Keratinocyte (primary cell): Measurements from ENCODE around the gene BTBD6. TPM values are rescaled to one million over a fixed set of nuclear protein-coding genes. Genes with fewer than 3 reads are reported as not detected.

Experiments
- DNase-seq: peaks from one replicate; pipeline ENCODE4 v3.0.0-alpha.2; 2011; ENCODE audit warnings: low read depth, missing footprints, low spot score
- FAIRE-seq: peaks from 2 replicates; lab custom pipeline; 2011; peaks lifted over from hg19 to GRCh38; lab: Jason Lieb, UNC
- H2AFZ ChIP-seq: 2 replicates; pipeline ENCODE4 v1.6.0; 2012; ENCODE audit warnings: low read length, control low read depth, inconsistent platforms; ENCODE audit not compliant: control insufficient read depth
- H3K27ac ChIP-seq: 2 replicates; pipeline ENCODE4 v1.5.1; 2011; ENCODE audit warnings: low read length; ENCODE audit not compliant: control insufficient read depth, insufficient read depth
- H3K27me3 ChIP-seq: 3 replicates; pipeline ENCODE4 v1.6.0; 2011; ENCODE audit warnings: low read length; ENCODE audit not compliant: control insufficient read depth, insufficient read depth; ENCODE audit errors: extremely low read depth
- H3K36me3 ChIP-seq, 2 experiments: 2 replicates in 1 of 2; 3 replicates in 1 of 2; pipeline ENCODE4 v1.5.1; 2011; ENCODE audit warnings: low read length in 2 of 2, mild to moderate bottlenecking in 1 of 2; ENCODE audit not compliant: control insufficient read depth in 2 of 2, insufficient read depth in 2 of 2; ENCODE audit errors: extremely low read depth in 1 of 2
- H3K4me1 ChIP-seq: 3 replicates; pipeline ENCODE4 v1.5.1; 2011; ENCODE audit warnings: low read length; ENCODE audit not compliant: control insufficient read depth, insufficient read depth; ENCODE audit errors: extremely low read depth
- H3K4me2 ChIP-seq: 3 replicates; pipeline ENCODE4 v1.6.0; 2011; ENCODE audit warnings: low read depth, low read length; ENCODE audit not compliant: control insufficient read depth, insufficient read depth; ENCODE audit errors: extremely low read depth
- H3K4me3 ChIP-seq, 3 experiments: fragments of 200-600 bp in 1 of 3; sonication (generic) in 1 of 3; 2 replicates in 2 of 3; 3 replicates in 1 of 3; pipeline ENCODE4 v1.5.1; 2011 to 2016; ENCODE audit warnings: low read length in 3 of 3, mild to moderate bottlenecking in 3 of 3, control low read depth in 2 of 3, inconsistent platforms in 1 of 3, low read depth in 1 of 3, mixed read lengths in 1 of 3, mixed run types in 1 of 3, moderate library complexity in 1 of 3; ENCODE audit not compliant: control insufficient read depth in 2 of 3, insufficient read depth in 2 of 3; ENCODE audit errors: extremely low read depth in 1 of 3
- H3K79me2 ChIP-seq: 2 replicates; pipeline ENCODE4 v1.6.0; 2012; ENCODE audit warnings: low read length; ENCODE audit not compliant: control insufficient read depth, insufficient read depth
- H3K9ac ChIP-seq: 3 replicates; pipeline ENCODE4 v1.6.0; 2011; ENCODE audit warnings: low read length; ENCODE audit not compliant: control insufficient read depth, insufficient read depth; ENCODE audit errors: extremely low read depth
- H3K9me1 ChIP-seq: 3 replicates; pipeline ENCODE4 v1.6.0; 2011; ENCODE audit warnings: low read length; ENCODE audit not compliant: control insufficient read depth, insufficient read depth; ENCODE audit errors: extremely low read depth
- H3K9me3 ChIP-seq: 2 replicates; pipeline ENCODE4 v1.5.1; 2012; ENCODE audit warnings: low read depth, low read length; ENCODE audit not compliant: control insufficient read depth
- H4K20me1 ChIP-seq: 3 replicates; pipeline ENCODE4 v1.6.0; 2011; ENCODE audit warnings: low read length; ENCODE audit not compliant: control insufficient read depth, insufficient read depth; ENCODE audit errors: extremely low read depth
- EZH2 ChIP-seq: IDR thresholded peaks from one replicate; pipeline ENCODE4 v1.6.1; 2012; ENCODE audit warnings: inconsistent platforms, mild to moderate bottlenecking, low read length, moderate library complexity
- dilution Hi-C: fragments of 300-500 bp; cut with MboI; formaldehyde crosslinking; loops from one replicate; pipeline ENCODE4 v1.7.0; 2020; ENCODE audit warnings: low sequenced_read_pairs; ENCODE audit not compliant: extremely low pct_ligation_motif_present
- polyA plus RNA-seq, 5 experiments: library from polyadenylated mRNA; depleted of rRNA in 3 of 5; stranded (reverse) in 3 of 5; stranded (forward) in 1 of 5; unstranded in 1 of 5; fragments of >200 nt; gene quantifications; 1 replicate in 1 of 5; 2 replicates in 3 of 5; 3 replicates in 1 of 5; pipeline versions ENCODE4 v1.2.1 to v1.2.3, GENCODE V29; 2011 to 2012; ENCODE audit warnings: missing spikeins in 2 of 5, low read depth in 1 of 5, low replicate concordance in 1 of 5
- TF ChIP-seq, protein P1 (sequence below), 3 experiments: IDR thresholded peaks in 1 of 3; conservative IDR thresholded peaks in 1 of 3; optimal IDR thresholded peaks in 1 of 3; 2 replicates in 2 of 3; 3 replicates in 1 of 3; pipeline versions ENCODE3 to v1.5.1; 2011; ENCODE audit warnings: low read length in 3 of 3, mild to moderate bottlenecking in 3 of 3, moderate library complexity in 2 of 3, control low read depth in 1 of 3, inconsistent platforms in 1 of 3; ENCODE audit not compliant: insufficient read depth in 2 of 3; ENCODE audit errors: extremely low read depth in 1 of 3

BTBD6 gene
- polyA plus RNA-seq, 1 donor (not counting 4 experiments of a cell fraction or from before 2014, with no cell fraction given) = 22.2 TPM

DNA sequence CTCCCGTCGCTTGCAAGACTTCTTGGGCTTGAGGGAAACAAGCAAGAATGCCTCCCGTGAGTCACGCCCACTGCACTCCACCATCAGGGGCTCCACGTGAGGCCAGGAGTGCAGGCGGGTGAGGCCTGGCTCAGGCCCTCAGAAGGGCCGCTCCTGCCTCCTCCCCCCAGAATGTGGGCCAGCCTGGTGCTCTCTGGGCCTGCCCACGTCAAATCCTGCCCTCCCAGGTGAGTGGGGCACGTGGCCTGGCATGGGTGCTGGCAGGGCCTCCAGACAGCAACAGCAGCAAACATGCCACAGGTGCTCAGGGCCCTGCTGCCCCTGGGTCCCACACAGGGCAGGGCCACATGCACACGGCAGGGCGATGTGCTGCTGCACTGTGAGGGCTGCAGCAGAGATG, 30.6 kb upstream of the BTBD6 start:
- Histone ChIP-seq H3K27ac (no peak overlapping the region), H3K9me1 (no peaks in the 10 kb centered on the region), H3K4me2 (no peak overlapping the region), H3K4me1 (no peaks in the 10 kb centered on the region), H3K36me3 (peaks cover 0 to 21% of the 10 kb centered on the region in 2 experiments), H3K4me3 (no peak overlapping the region), H3K27me3 (no peaks in the 10 kb centered on the region), H3K79me2 (no peaks in the 10 kb centered on the region), H4K20me1 (no peaks in the 10 kb centered on the region), H2AFZ (no peak overlapping the region), H3K9ac (no peak overlapping the region), H3K9me3 (no peaks in the 10 kb centered on the region)
- no peak for TF ChIP-seq EZH2
- TF ChIP-seq, protein P1, sequence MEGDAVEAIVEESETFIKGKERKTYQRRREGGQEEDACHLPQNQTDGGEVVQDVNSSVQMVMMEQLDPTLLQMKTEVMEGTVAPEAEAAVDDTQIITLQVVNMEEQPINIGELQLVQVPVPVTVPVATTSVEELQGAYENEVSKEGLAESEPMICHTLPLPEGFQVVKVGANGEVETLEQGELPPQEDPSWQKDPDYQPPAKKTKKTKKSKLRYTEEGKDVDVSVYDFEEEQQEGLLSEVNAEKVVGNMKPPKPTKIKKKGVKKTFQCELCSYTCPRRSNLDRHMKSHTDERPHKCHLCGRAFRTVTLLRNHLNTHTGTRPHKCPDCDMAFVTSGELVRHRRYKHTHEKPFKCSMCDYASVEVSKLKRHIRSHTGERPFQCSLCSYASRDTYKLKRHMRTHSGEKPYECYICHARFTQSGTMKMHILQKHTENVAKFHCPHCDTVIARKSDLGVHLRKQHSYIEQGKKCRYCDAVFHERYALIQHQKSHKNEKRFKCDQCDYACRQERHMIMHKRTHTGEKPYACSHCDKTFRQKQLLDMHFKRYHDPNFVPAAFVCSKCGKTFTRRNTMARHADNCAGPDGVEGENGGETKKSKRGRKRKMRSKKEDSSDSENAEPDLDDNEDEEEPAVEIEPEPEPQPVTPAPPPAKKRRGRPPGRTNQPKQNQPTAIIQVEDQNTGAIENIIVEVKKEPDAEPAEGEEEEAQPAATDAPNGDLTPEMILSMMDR (optimal IDR thresholded peaks at IDR 0.05 in 1 of 3, IDR thresholded peaks at IDR 0.05 in 1 of 3, conservative IDR thresholded peaks at IDR 0.05 in 1 of 3; ENCODE audit: extremely low read depth in 1 of 3, insufficient read depth in 2 of 3, low read length in 3 of 3) = no peak
- DNase-seq (no peak), FAIRE-seq (no peak)
- dilution Hi-C loops = no loop called here

- no peak for FAIRE-seq
- dilution Hi-C loops = no loop called here
- H3K36me3 ChIP-seq = peaks cover 7 to 18% of the 10 kb centered on the region in 2 experiments
Measured at GRCh38 chr14:105218611-105219010, 29.7 kb upstream of the BTBD6 start.

More at GRCh38 chr14:105218611-105219010, 29.7 kb upstream of the BTBD6 start:
- no peak for DNase-seq
- no peak for TF ChIP-seq EZH2
- TF ChIP-seq, protein P1 (optimal IDR thresholded peaks at IDR 0.05 in 1 of 3, IDR thresholded peaks at IDR 0.05 in 1 of 3, conservative IDR thresholded peaks at IDR 0.05 in 1 of 3; ENCODE audit: extremely low read depth in 1 of 3, insufficient read depth in 2 of 3, low read length in 3 of 3) = no peak
- Histone ChIP-seq H2AFZ (no peak overlapping the region), H3K4me3 (no peak overlapping the region), H3K27ac (no peak overlapping the region), H3K4me1 (no peaks in the 10 kb centered on the region), H3K27me3 (no peaks in the 10 kb centered on the region), H3K4me2 (no peak overlapping the region), H3K9ac (no peak overlapping the region), H3K79me2 (no peaks in the 10 kb centered on the region), H3K9me1 (no peaks in the 10 kb centered on the region), H3K9me3 (no peaks in the 10 kb centered on the region), H4K20me1 (no peaks in the 10 kb centered on the region)
